ENCODE data around the gene NCBP2.

DNA sequence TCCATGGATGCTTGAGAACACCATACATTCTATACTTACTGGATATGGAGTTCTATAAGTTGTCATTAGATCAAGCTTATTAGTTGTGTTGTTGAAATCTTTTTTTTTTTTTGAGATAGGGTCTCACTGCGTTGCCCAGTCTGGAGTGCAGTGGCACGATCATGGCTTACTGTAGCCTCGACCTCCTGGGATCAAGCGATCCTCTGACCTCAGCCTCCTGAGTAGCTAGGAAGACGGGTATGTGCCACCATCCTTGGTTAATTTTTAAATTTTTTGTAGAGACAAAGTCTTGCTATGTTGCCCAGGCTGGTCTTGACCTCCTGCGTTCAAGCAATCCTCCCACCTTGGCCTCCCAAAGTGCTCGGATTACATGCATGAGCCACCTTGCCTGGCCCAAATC lies 12.5 kb upstream of the NCBP2 start:
- TF ChIP-seq, protein P1, sequence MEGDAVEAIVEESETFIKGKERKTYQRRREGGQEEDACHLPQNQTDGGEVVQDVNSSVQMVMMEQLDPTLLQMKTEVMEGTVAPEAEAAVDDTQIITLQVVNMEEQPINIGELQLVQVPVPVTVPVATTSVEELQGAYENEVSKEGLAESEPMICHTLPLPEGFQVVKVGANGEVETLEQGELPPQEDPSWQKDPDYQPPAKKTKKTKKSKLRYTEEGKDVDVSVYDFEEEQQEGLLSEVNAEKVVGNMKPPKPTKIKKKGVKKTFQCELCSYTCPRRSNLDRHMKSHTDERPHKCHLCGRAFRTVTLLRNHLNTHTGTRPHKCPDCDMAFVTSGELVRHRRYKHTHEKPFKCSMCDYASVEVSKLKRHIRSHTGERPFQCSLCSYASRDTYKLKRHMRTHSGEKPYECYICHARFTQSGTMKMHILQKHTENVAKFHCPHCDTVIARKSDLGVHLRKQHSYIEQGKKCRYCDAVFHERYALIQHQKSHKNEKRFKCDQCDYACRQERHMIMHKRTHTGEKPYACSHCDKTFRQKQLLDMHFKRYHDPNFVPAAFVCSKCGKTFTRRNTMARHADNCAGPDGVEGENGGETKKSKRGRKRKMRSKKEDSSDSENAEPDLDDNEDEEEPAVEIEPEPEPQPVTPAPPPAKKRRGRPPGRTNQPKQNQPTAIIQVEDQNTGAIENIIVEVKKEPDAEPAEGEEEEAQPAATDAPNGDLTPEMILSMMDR (IDR thresholded peaks at IDR 0.05) = no peak
- no peak for TF ChIP-seq POLR2AphosphoS5 (IDR thresholded peaks at IDR 0.05)
- TF ChIP-seq POLR2A (IDR thresholded peaks at IDR 0.05) = no peak

Measured in prostate gland (tissue), 2 donors.